ENCODE results near the gene PRMT2. TPM values are rescaled to one million over a fixed set of nuclear protein-coding genes. Genes with fewer than 3 reads are reported as not detected.

Gene PRMT2
- total and polyA plus RNA-seq, 8 donors, result 91.7 to 153 (median 141) TPM

- peaks cover 0 to 99% of the 10 kb centered on the region in 2 donors for H3K36me3 ChIP-seq
- TF ChIP-seq, protein P1, sequence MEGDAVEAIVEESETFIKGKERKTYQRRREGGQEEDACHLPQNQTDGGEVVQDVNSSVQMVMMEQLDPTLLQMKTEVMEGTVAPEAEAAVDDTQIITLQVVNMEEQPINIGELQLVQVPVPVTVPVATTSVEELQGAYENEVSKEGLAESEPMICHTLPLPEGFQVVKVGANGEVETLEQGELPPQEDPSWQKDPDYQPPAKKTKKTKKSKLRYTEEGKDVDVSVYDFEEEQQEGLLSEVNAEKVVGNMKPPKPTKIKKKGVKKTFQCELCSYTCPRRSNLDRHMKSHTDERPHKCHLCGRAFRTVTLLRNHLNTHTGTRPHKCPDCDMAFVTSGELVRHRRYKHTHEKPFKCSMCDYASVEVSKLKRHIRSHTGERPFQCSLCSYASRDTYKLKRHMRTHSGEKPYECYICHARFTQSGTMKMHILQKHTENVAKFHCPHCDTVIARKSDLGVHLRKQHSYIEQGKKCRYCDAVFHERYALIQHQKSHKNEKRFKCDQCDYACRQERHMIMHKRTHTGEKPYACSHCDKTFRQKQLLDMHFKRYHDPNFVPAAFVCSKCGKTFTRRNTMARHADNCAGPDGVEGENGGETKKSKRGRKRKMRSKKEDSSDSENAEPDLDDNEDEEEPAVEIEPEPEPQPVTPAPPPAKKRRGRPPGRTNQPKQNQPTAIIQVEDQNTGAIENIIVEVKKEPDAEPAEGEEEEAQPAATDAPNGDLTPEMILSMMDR (IDR thresholded peaks at IDR 0.05), result no peak
Measured at GRCh38 chr21:46646541-46647154, 11.2 kb downstream of the PRMT2 start.

DNA sequence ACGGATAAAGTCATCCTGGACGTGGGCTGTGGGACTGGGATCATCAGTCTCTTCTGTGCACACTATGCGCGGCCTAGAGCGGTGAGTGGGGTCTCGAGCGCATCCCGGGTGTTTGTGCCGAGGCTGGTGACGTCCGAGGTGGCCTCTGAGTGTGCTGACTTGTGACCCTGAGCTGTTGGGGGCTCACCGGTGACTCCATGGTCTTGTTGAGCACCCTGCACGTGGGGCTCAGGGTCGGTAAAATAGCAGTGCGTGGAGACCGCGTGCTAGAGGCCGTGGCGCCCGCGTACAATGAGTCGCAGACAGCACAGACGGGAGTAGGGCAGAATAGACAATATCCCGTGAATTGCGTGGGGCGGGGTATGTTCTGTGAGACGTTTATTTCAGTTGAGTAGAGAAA is 13.1 kb downstream of the PRMT2 start:
- Histone ChIP-seq H3K27me3 (no peaks in the 10 kb centered on the region), H3K27ac (no peak overlapping the region), H3K36me3 (peaks cover 0 to 100% of the 10 kb centered on the region in 2 donors), H3K9me3 (no peaks in the 10 kb centered on the region), H3K4me3 (no peak overlapping the region), H3K4me1 (no peaks in the 10 kb centered on the region)
- no peak for DNase-seq
- no peak for ATAC-seq
- TF ChIP-seq, protein P1 (IDR thresholded peaks at IDR 0.05), result no peak
- intact Hi-C loops (cut with DNase I), result no loop called here

More at GRCh38 chr21:46646541-46647154, 11.2 kb downstream of the PRMT2 start:
- Histone ChIP-seq H3K9me3 (no peaks in the 10 kb centered on the region), H3K4me3 (no peak overlapping the region), H3K27me3 (no peaks in the 10 kb centered on the region), H3K27ac (no peak overlapping the region), H3K4me1 (no peaks in the 10 kb centered on the region)
- intact Hi-C loops (cut with DNase I), result no loop called here
- ATAC-seq (no peak), DNase-seq (no peak)

GRCh38 chr21:46649356-46649755 is 13.9 kb downstream of the PRMT2 start:
- Histone ChIP-seq H3K27ac (no peak overlapping the region), H3K4me3 (no peak overlapping the region), H3K4me1 (no peaks in the 10 kb centered on the region), H3K36me3 (peaks cover 0 to 100% of the 10 kb centered on the region in 2 donors), H3K27me3 (no peaks in the 10 kb centered on the region), H3K9me3 (peaks cover 0 to 2% of the 10 kb centered on the region in 2 donors)
- ATAC-seq (no peak), DNase-seq (no peak)
- intact Hi-C loops (cut with DNase I), result no loop called here
- TF ChIP-seq, protein P1 (IDR thresholded peaks at IDR 0.05), result no peak

- intact Hi-C loops (cut with DNase I), result no loop called here
- no peak for ATAC-seq
Measured at GRCh38 chr21:46650476-46651098, 15.1 kb downstream of the PRMT2 start.

GRCh38 chr21:46651121-46651520 is 15.6 kb downstream of the PRMT2 start:
- ATAC-seq (no peak), DNase-seq (no peak)
- no peaks in the 10 kb centered on the region for H3K4me1 ChIP-seq
- TF ChIP-seq, protein P1 (IDR thresholded peaks at IDR 0.05), result no peak
- no peak overlapping the region for H3K4me3 ChIP-seq
- H3K36me3 ChIP-seq, result peaks cover 6 to 100% of the 10 kb centered on the region in 2 donors
- intact Hi-C loops (cut with DNase I), result no loop called here
- no peak overlapping the region for H3K27ac ChIP-seq
- no peaks in the 10 kb centered on the region for H3K27me3 ChIP-seq
- H3K9me3 ChIP-seq, result peaks cover 0 to 17% of the 10 kb centered on the region in 2 donors

More at GRCh38 chr21:46650476-46651098, 15.1 kb downstream of the PRMT2 start:
- TF ChIP-seq, protein P1 (IDR thresholded peaks at IDR 0.05), result no peak
- no peaks in the 10 kb centered on the region for H3K27me3 ChIP-seq
- H3K27ac ChIP-seq, result no peak overlapping the region
- H3K4me3 ChIP-seq, result no peak overlapping the region
- no peaks in the 10 kb centered on the region for H3K4me1 ChIP-seq
- DNase-seq, result no peak
- peaks cover 6 to 100% of the 10 kb centered on the region in 2 donors for H3K36me3 ChIP-seq
- peaks cover 0 to 14% of the 10 kb centered on the region in 2 donors for H3K9me3 ChIP-seq

Data from left lung (tissue), 10 donors.